Neural cell (in vitro differentiated cells): ENCODE data around the gene ARPC1B. TPM values are rescaled to one million over a fixed set of nuclear protein-coding genes. Genes with fewer than 3 reads are reported as not detected.

Experiments
- H2AFZ ChIP-seq: fragments of 200-600, 300-800 bp; sonication (generic), shearing (Covaris generic); 2 replicates; pipeline ENCODE4 v1.6.0; 2014; ENCODE audit warnings: low read depth, mild to moderate bottlenecking, antibody characterized with exemption, low read length, moderate library complexity
- H3F3A ChIP-seq: fragments of 200-600 bp; shearing (Covaris generic); 2 replicates; pipeline ENCODE4 v1.6.1; 2016; ENCODE audit warnings: mild to moderate bottlenecking, moderate library complexity, mixed read lengths, antibody characterized with exemption, low read length; ENCODE audit not compliant: insufficient read depth, poor library complexity, severe bottlenecking
- H3K27ac ChIP-seq: fragments of 200-600, 300-800 bp; sonication (generic), shearing (Covaris generic); 2 replicates; pipeline ENCODE4 v1.5.1; 2014; ENCODE audit warnings: mild to moderate bottlenecking, low read length, moderate library complexity
- H3K27me3 ChIP-seq: fragments of 300-800, 200-600 bp; sonication (generic), shearing (Covaris generic); 2 replicates; pipeline ENCODE4 v1.6.0; 2014; ENCODE audit warnings: mild to moderate bottlenecking, low read depth, low read length, moderate library complexity; ENCODE audit not compliant: insufficient read depth
- H3K36me3 ChIP-seq: fragments of 300-800, 200-600 bp; sonication (generic), shearing (Covaris generic); 2 replicates; pipeline ENCODE4 v1.5.1; 2014; ENCODE audit warnings: mild to moderate bottlenecking, antibody characterized with exemption, low read length, moderate library complexity; ENCODE audit not compliant: insufficient read depth
- H3K4me2 ChIP-seq: fragments of 300-800, 200-600 bp; sonication (generic), shearing (Covaris generic); 2 replicates; pipeline ENCODE4 v1.6.0; 2014; ENCODE audit warnings: mild to moderate bottlenecking, low read length
- H3K4me3 ChIP-seq: fragments of 300-800, 200-600 bp; sonication (generic), shearing (Covaris generic); 2 replicates; pipeline ENCODE4 v1.5.1; 2014; ENCODE audit warnings: mild to moderate bottlenecking, low read length, moderate library complexity
- H3K79me2 ChIP-seq: fragments of 200-600 bp; shearing (Covaris generic); replicated peaks from 2 replicates; pipeline ENCODE4 v1.6.0; 2014; ENCODE audit warnings: mild to moderate bottlenecking, low read length, moderate library complexity; ENCODE audit not compliant: insufficient read depth
- H3K9ac ChIP-seq: fragments of 300-800, 200-600 bp; sonication (generic), shearing (Covaris generic); 2 replicates; pipeline ENCODE4 v1.6.1; 2016; ENCODE audit warnings: mild to moderate bottlenecking, low read length, mixed read lengths
- H3K9me2 ChIP-seq: fragments of 200-600 bp; shearing (Covaris generic); 2 replicates; pipeline ENCODE4 v1.6.1; 2016; ENCODE audit warnings: mild to moderate bottlenecking, low read length, mixed read lengths; ENCODE audit not compliant: insufficient read depth
- H3K9me3 ChIP-seq: fragments of 200-600, 300-800 bp; sonication (generic), shearing (Covaris generic); 2 replicates; pipeline ENCODE4 v1.6.1; 2016; ENCODE audit warnings: mild to moderate bottlenecking, mixed run types, low read length, moderate library complexity, mixed read lengths
- H4K20me1 ChIP-seq: fragments of 200-600 bp; shearing (Covaris generic); 2 replicates; pipeline ENCODE4 v1.6.1; 2016; ENCODE audit warnings: mild to moderate bottlenecking, mixed run types; ENCODE audit not compliant: insufficient read depth
- EP300 ChIP-seq: fragments of 450-650 bp; conservative IDR thresholded peaks from 2 replicates; pipeline ENCODE4 v1.6.1; 2014; ENCODE audit warnings: antibody characterized with exemption, mild to moderate bottlenecking, moderate library complexity; ENCODE audit not compliant: poor library complexity, severe bottlenecking
- EZH2 ChIP-seq: fragments of 200-600, 300-800 bp; shearing (Covaris generic), sonication (generic); IDR thresholded peaks from 2 replicates; pipeline ENCODE4 v1.6.1; 2014; ENCODE audit warnings: antibody characterized with exemption, low read length, borderline replicate concordance, mild to moderate bottlenecking; ENCODE audit not compliant: insufficient read depth, poor library complexity, severe bottlenecking
- MXI1 ChIP-seq: fragments of 450-650 bp; conservative IDR thresholded peaks from 2 replicates; pipeline ENCODE4 v1.6.1; 2014; ENCODE audit warnings: antibody characterized with exemption, mild to moderate bottlenecking; ENCODE audit not compliant: poor library complexity, severe bottlenecking
- POLR2AphosphoS5 ChIP-seq: IDR thresholded peaks from 2 replicates; pipeline ENCODE4 v1.6.1; 2012
- RAD21 ChIP-seq: fragments of 450-650 bp; conservative IDR thresholded peaks from 2 replicates; pipeline ENCODE4 v1.6.1; 2014; ENCODE audit warnings: antibody characterized with exemption, mild to moderate bottlenecking, moderate library complexity
- REST ChIP-seq: IDR thresholded peaks from 2 replicates; pipeline ENCODE4 v1.6.1; 2012; ENCODE audit warnings: borderline replicate concordance
- SMC3 ChIP-seq: fragments of 450-650 bp; conservative IDR thresholded peaks from 2 replicates; pipeline ENCODE4 v1.6.1; 2014; ENCODE audit warnings: antibody characterized with exemption, mild to moderate bottlenecking, moderate library complexity; ENCODE audit not compliant: poor library complexity
- TAF1 ChIP-seq: IDR thresholded peaks from 2 replicates; pipeline ENCODE4 v1.6.1; 2012; ENCODE audit warnings: low read depth
- polyA plus RNA-seq: library from polyadenylated mRNA; depleted of rRNA; stranded (reverse); fragments of >200 nt; gene quantifications from 2 replicates; pipeline ENCODE4 v1.2.3, GENCODE V29; 2014
- TF ChIP-seq, protein P1 (sequence below): fragments of 450-650 bp; IDR thresholded peaks from 2 replicates; pipeline ENCODE4 v1.5.1; 2014; ENCODE audit warnings: antibody characterized with exemption, mild to moderate bottlenecking, moderate library complexity; ENCODE audit not compliant: poor library complexity, severe bottlenecking

The ARPC1B gene
- polyA plus RNA-seq, 1 donor from 2014 or later: 1.7 TPM

GRCh38 chr7:99398891-99399445, 24.4 kb downstream of the ARPC1B start:
- Histone ChIP-seq H3K4me3 (no peak overlapping the region), H4K20me1 (no peaks in the 10 kb centered on the region), H3K79me2 (no peaks in the 10 kb centered on the region), H3K36me3 (no peaks in the 10 kb centered on the region), H3F3A (no peaks in the 10 kb centered on the region), H3K9me2 (no peaks in the 10 kb centered on the region), H3K27me3 (no peaks in the 10 kb centered on the region), H2AFZ (no peak overlapping the region), H3K9ac (no peak overlapping the region), H3K4me2 (no peak overlapping the region), H3K27ac (no peak overlapping the region), H3K9me3 (no peaks in the 10 kb centered on the region)
- TF ChIP-seq POLR2AphosphoS5 (no peak), RAD21 (no peak), SMC3 (no peak), TAF1 (no peak), MXI1 (no peak), EZH2 (no peak), EP300 (no peak), REST (no peak)
- TF ChIP-seq, protein P1, sequence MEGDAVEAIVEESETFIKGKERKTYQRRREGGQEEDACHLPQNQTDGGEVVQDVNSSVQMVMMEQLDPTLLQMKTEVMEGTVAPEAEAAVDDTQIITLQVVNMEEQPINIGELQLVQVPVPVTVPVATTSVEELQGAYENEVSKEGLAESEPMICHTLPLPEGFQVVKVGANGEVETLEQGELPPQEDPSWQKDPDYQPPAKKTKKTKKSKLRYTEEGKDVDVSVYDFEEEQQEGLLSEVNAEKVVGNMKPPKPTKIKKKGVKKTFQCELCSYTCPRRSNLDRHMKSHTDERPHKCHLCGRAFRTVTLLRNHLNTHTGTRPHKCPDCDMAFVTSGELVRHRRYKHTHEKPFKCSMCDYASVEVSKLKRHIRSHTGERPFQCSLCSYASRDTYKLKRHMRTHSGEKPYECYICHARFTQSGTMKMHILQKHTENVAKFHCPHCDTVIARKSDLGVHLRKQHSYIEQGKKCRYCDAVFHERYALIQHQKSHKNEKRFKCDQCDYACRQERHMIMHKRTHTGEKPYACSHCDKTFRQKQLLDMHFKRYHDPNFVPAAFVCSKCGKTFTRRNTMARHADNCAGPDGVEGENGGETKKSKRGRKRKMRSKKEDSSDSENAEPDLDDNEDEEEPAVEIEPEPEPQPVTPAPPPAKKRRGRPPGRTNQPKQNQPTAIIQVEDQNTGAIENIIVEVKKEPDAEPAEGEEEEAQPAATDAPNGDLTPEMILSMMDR: no peak

- Histone ChIP-seq H3K27ac (no peak overlapping the region), H3K9me3 (no peaks in the 10 kb centered on the region), H3F3A (no peaks in the 10 kb centered on the region), H3K9ac (no peak overlapping the region), H3K9me2 (no peaks in the 10 kb centered on the region), H2AFZ (no peak overlapping the region), H3K27me3 (no peaks in the 10 kb centered on the region), H3K4me2 (no peak overlapping the region), H4K20me1 (no peaks in the 10 kb centered on the region), H3K79me2 (no peaks in the 10 kb centered on the region), H3K4me3 (no peak overlapping the region), H3K36me3 (no peaks in the 10 kb centered on the region)
- TF ChIP-seq REST: no peak
- TF ChIP-seq EZH2: no peak
- TF ChIP-seq TAF1: no peak
- no peak for TF ChIP-seq SMC3
- no peak for TF ChIP-seq RAD21
Observed at GRCh38 chr7:99399597-99399996, 25.1 kb downstream of the ARPC1B start.
